ENCODE measurements around the gene TMCO4.

Gene TMCO4

GRCh38 chr1:19680644-19681043, 119.1 kb downstream of the TMCO4 start:
- no peak for DNase-seq

- no peak for DNase-seq
Observed at GRCh38 chr1:19679691-19680090, 120.0 kb downstream of the TMCO4 start.

- no peak for DNase-seq
Observed at GRCh38 chr1:19678931-19679453, 120.7 kb downstream of the TMCO4 start.

GRCh38 chr1:19678493-19678892, 121.2 kb downstream of the TMCO4 start:
- no peak for DNase-seq

GRCh38 chr1:19676438-19676922, 123.2 kb downstream of the TMCO4 start:
- no peak for DNase-seq

GRCh38 chr1:19675797-19676196, 123.9 kb downstream of the TMCO4 start:
- DNase-seq: no peak

- no peak for DNase-seq
Observed at GRCh38 chr1:19672237-19672636, 127.5 kb downstream of the TMCO4 start.

GRCh38 chr1:19670787-19671186, 128.9 kb downstream of the TMCO4 start:
- DNase-seq: no peak

GRCh38 chr1:19668888-19669287, 130.8 kb downstream of the TMCO4 start:
- no peak for DNase-seq

GRCh38 chr1:19665496-19666465, 133.9 kb downstream of the TMCO4 start:
- no peak for DNase-seq

- no peak for DNase-seq
Observed at GRCh38 chr1:19665186-19665495, 134.6 kb downstream of the TMCO4 start.

- no peak for DNase-seq
Observed at GRCh38 chr1:19664453-19665185, 135.1 kb downstream of the TMCO4 start, which contains the start of gene HTR6. TSS of gene HTR6 (plus strand) at chr1:19664875. CDS start at chr1:19665754, 879 bp downstream.

GRCh38 chr1:19662313-19662712, 137.4 kb downstream of the TMCO4 start:
- no peak for DNase-seq

- DNase-seq: no peak
Observed at GRCh38 chr1:19661721-19662228, 137.9 kb downstream of the TMCO4 start.

GRCh38 chr1:19658186-19658585, 141.5 kb downstream of the TMCO4 start:
- no peak for DNase-seq

GRCh38 chr1:19657511-19657910, 142.2 kb downstream of the TMCO4 start:
- DNase-seq: no peak

- DNase-seq: no peak
Observed at GRCh38 chr1:19656780-19657466, 142.8 kb downstream of the TMCO4 start.

GRCh38 chr1:19656134-19656779, 143.5 kb downstream of the TMCO4 start:
- DNase-seq: no peak

GRCh38 chr1:19655718-19656080, 144.0 kb downstream of the TMCO4 start:
- DNase-seq: no peak

- DNase-seq: no peak
Observed at GRCh38 chr1:19654886-19655717, 144.6 kb downstream of the TMCO4 start.

- DNase-seq: no peak
Observed at GRCh38 chr1:19654386-19654785, 145.3 kb downstream of the TMCO4 start.
